HEK293 (cell line): ENCODE results near the gene MRPL34.

Experiments
- HOXD13 ChIP-seq: sonication (generic); formaldehyde crosslinking; IDR thresholded peaks from 2 replicates; pipeline ENCODE4 v1.8.0; 2022; ENCODE audit warnings: missing genetic modification reagents, borderline replicate concordance
- KLF1 ChIP-seq: fragments of 450-650 bp; formaldehyde crosslinking; IDR thresholded peaks from 2 replicates; pipeline ENCODE4 v1.5.1; 2016; ENCODE audit warnings: missing biosample characterization, missing genetic modification characterization
- KLF7 ChIP-seq: fragments of 450-650 bp; formaldehyde crosslinking; IDR thresholded peaks from 2 replicates; pipeline ENCODE4 v1.5.1; 2016; ENCODE audit warnings: missing biosample characterization, missing genetic modification characterization, borderline replicate concordance
- KLF8 ChIP-seq: fragments of 450-650 bp; formaldehyde crosslinking; IDR thresholded peaks from 2 replicates; pipeline ENCODE4 v1.5.1; 2016; ENCODE audit warnings: missing biosample characterization, missing genetic modification characterization
- KLF9 ChIP-seq: fragments of 450-650 bp; formaldehyde crosslinking; IDR thresholded peaks from 2 replicates; pipeline ENCODE4 v1.5.1; 2016; ENCODE audit warnings: missing biosample characterization, missing genetic modification characterization, low read depth
- PRDM10 ChIP-seq: fragments of 450-650 bp; formaldehyde crosslinking; IDR thresholded peaks from 2 replicates; pipeline ENCODE4 v1.5.1; 2016; ENCODE audit warnings: missing biosample characterization, missing genetic modification characterization
- PRDM4 ChIP-seq: fragments of 450-650 bp; formaldehyde crosslinking; IDR thresholded peaks from 2 replicates; pipeline ENCODE4 v1.5.1; 2017; ENCODE audit warnings: missing biosample characterization, missing genetic modification characterization
- SETDB1 ChIP-seq: IDR thresholded peaks from one replicate; pipeline ENCODE4 v1.6.1; 2017; ENCODE audit warnings: mild to moderate bottlenecking, low read length, moderate library complexity, mixed read lengths; ENCODE audit not compliant: insufficient read length
- YY1 ChIP-seq: fragments of 450-650 bp; formaldehyde crosslinking; IDR thresholded peaks from 2 replicates; pipeline ENCODE4 v1.5.1; 2018; ENCODE audit warnings: missing biosample characterization, missing genetic modification characterization
- ZBTB21 ChIP-seq: fragments of 450-650 bp; formaldehyde crosslinking; IDR thresholded peaks from 2 replicates; pipeline ENCODE4 v1.5.1; 2017; ENCODE audit warnings: missing biosample characterization, missing genetic modification characterization
- ZBTB7A ChIP-seq: fragments of 450-650 bp; formaldehyde crosslinking; IDR thresholded peaks from 2 replicates; pipeline ENCODE4 v1.5.1; 2016; ENCODE audit warnings: low read depth, missing biosample characterization, missing genetic modification characterization
- ZNF10 ChIP-seq: fragments of 450-650 bp; formaldehyde crosslinking; IDR thresholded peaks from 2 replicates; pipeline ENCODE4 v1.5.1; 2017; ENCODE audit warnings: missing biosample characterization, missing genetic modification characterization
- ZNF112 ChIP-seq: fragments of 450-650 bp; formaldehyde crosslinking; IDR thresholded peaks from 2 replicates; pipeline ENCODE4 v1.5.0; 2017; ENCODE audit warnings: missing biosample characterization, missing genetic modification characterization
- ZNF16 ChIP-seq: fragments of 450-650 bp; formaldehyde crosslinking; IDR thresholded peaks from 2 replicates; pipeline ENCODE4 v1.5.1; 2016; ENCODE audit warnings: low read depth, missing biosample characterization, missing genetic modification characterization
- ZNF24 ChIP-seq: fragments of 450-650 bp; formaldehyde crosslinking; IDR thresholded peaks from 2 replicates; pipeline ENCODE4 v1.5.1; 2016; ENCODE audit warnings: missing biosample characterization, missing genetic modification characterization
- ZNF26 ChIP-seq: fragments of 450-650 bp; formaldehyde crosslinking; IDR thresholded peaks from 2 replicates; pipeline ENCODE4 v1.5.1; 2016; ENCODE audit warnings: missing biosample characterization, missing genetic modification characterization
- ZNF324 ChIP-seq: fragments of 450-650 bp; formaldehyde crosslinking; IDR thresholded peaks from 2 replicates; pipeline ENCODE4 v1.5.1; 2016; ENCODE audit warnings: missing biosample characterization, missing genetic modification characterization
- ZNF335 ChIP-seq: fragments of 450-650 bp; formaldehyde crosslinking; conservative IDR thresholded peaks from 2 replicates; pipeline ENCODE4 v1.5.1; 2016; ENCODE audit warnings: missing biosample characterization, missing genetic modification characterization
- ZNF362 ChIP-seq: fragments of 450-650 bp; formaldehyde crosslinking; IDR thresholded peaks from 2 replicates; pipeline ENCODE4 v1.5.1; 2016; ENCODE audit warnings: missing biosample characterization, missing genetic modification characterization
- ZNF394 ChIP-seq: fragments of 450-650 bp; formaldehyde crosslinking; IDR thresholded peaks from 2 replicates; pipeline ENCODE4 v1.5.1; 2016; ENCODE audit warnings: missing biosample characterization, missing genetic modification characterization, mild to moderate bottlenecking, moderate library complexity, borderline replicate concordance
- ZNF501 ChIP-seq: fragments of 450-650 bp; formaldehyde crosslinking; IDR thresholded peaks from 2 replicates; pipeline ENCODE4 v1.5.1; 2016; ENCODE audit warnings: missing biosample characterization, missing genetic modification characterization
- ZNF555 ChIP-seq: fragments of 450-650 bp; formaldehyde crosslinking; conservative IDR thresholded peaks from 2 replicates; pipeline ENCODE4 v1.5.1; 2017; ENCODE audit warnings: missing biosample characterization, mild to moderate bottlenecking, missing genetic modification characterization, inconsistent platforms
- ZNF558 ChIP-seq: fragments of 450-650 bp; formaldehyde crosslinking; IDR thresholded peaks from 2 replicates; pipeline ENCODE4 v1.5.1; 2016; ENCODE audit warnings: missing biosample characterization, missing genetic modification characterization
- ZNF596 ChIP-seq: fragments of 450-650 bp; IDR thresholded peaks from 2 replicates; pipeline ENCODE4 v1.5.0; 2018; ENCODE audit warnings: missing biosample characterization, mild to moderate bottlenecking, missing genetic modification characterization, moderate library complexity
- ZNF600 ChIP-seq: fragments of 450-650 bp; formaldehyde crosslinking; IDR thresholded peaks from 2 replicates; pipeline ENCODE4 v1.5.1; 2016; ENCODE audit warnings: missing biosample characterization, missing genetic modification characterization
- ZNF670 ChIP-seq: fragments of 450-650 bp; formaldehyde crosslinking; IDR thresholded peaks from 2 replicates; pipeline ENCODE4 v1.5.1; 2016; ENCODE audit warnings: missing biosample characterization, missing genetic modification characterization, low read depth
- ZNF677 ChIP-seq: fragments of 450-650 bp; IDR thresholded peaks from 2 replicates; pipeline ENCODE4 v1.5.0; 2018; ENCODE audit warnings: missing biosample characterization, mild to moderate bottlenecking, missing genetic modification characterization, moderate library complexity
- ZNF707 ChIP-seq: fragments of 450-650 bp; formaldehyde crosslinking; IDR thresholded peaks from 2 replicates; pipeline ENCODE4 v1.5.1; 2016; ENCODE audit warnings: missing biosample characterization, missing genetic modification characterization
- ZSCAN18 ChIP-seq: fragments of 450-650 bp; formaldehyde crosslinking; IDR thresholded peaks from 2 replicates; pipeline ENCODE4 v1.5.1; 2016; ENCODE audit warnings: missing biosample characterization, missing genetic modification characterization

MRPL34 gene

GRCh38 chr19:17333611-17334413, 28.1 kb downstream of the MRPL34 start (continued):
- TF ChIP-seq HOXD13 (CRISPR knock-in tag) (no peak), SETDB1 (no peak), ZNF558 (tag by site-specific recombination) (no peak), ZNF26 (tag by site-specific recombination) (no peak), ZNF677 (tag by site-specific recombination) (no peak; the same call in 1 of the 2 replicates), ZNF324 (tag by site-specific recombination) (peak; percentile 61; the same call in 1 of the 2 replicates), ZNF596 (tag by site-specific recombination) (no peak), KLF8 (tag by site-specific recombination) (peak; percentile 95), ZBTB21 (tag by site-specific recombination) (peak; percentile 40; the same call in 1 of the 2 replicates), ZSCAN18 (no peak; the same call in 1 of the 2 replicates), ZNF112 (tag by site-specific recombination) (no peak), YY1 (tag by site-specific recombination) (no peak), ZNF335 (tag by site-specific recombination) (no peak), ZNF501 (tag by site-specific recombination) (0 out of 2 replicates have a peak, but pooled peaks have one; percentile 40), ZNF600 (peak; percentile 17; the same call in 1 of the 2 replicates), ZNF362 (tag by site-specific recombination) (no peak), KLF1 (0 out of 2 replicates have a peak, but pooled peaks have one; percentile 43), ZNF555 (no peak), PRDM10 (tag by site-specific recombination) (peak; percentile 69), ZNF24 (tag by site-specific recombination) (peak; percentile 93), ZNF707 (no peak), ZNF670 (tag by site-specific recombination) (no peak), KLF9 (tag by site-specific recombination) (peak; percentile 59), PRDM4 (tag by site-specific recombination) (no peak), ZNF16 (no peak), ZNF394 (tag by site-specific recombination) (peak; percentile 57; the same call in 1 of the 2 replicates), ZBTB7A (tag by site-specific recombination) (0 out of 2 replicates have a peak, but pooled peaks have one; percentile 44), KLF7 (tag by site-specific recombination) (0 out of 2 replicates have a peak, but pooled peaks have one; percentile 74), ZNF10 (tag by site-specific recombination) (peak; percentile 78)
